GM12878 (cell line): Measurements from ENCODE around the gene ENPP6.

Experiments used
- EZH2 ChIP-seq: IDR thresholded peaks from 2 replicates; pipeline ENCODE4 v1.6.1; 2012; ENCODE audit warnings: low read depth, mild to moderate bottlenecking, control low read depth, inconsistent platforms, low read length, borderline replicate concordance; ENCODE audit not compliant: control insufficient read depth
- FOS ChIP-seq: IDR thresholded peaks from 3 replicates; pipeline ENCODE4 v1.6.1; 2011; ENCODE audit warnings: borderline replicate concordance; ENCODE audit not compliant: insufficient read length; ENCODE audit errors: extremely low read depth
- FOXM1 ChIP-seq: IDR thresholded peaks from 2 replicates; pipeline ENCODE4 v1.6.1; 2012; ENCODE audit warnings: low read depth, mild to moderate bottlenecking, inconsistent platforms, low read length, moderate library complexity
- KDM1A ChIP-seq: fragments of 200-600 bp; sonication (generic); IDR thresholded peaks from 2 replicates; pipeline ENCODE4 v1.6.1; 2016; ENCODE audit warnings: borderline replicate concordance
- NFYB ChIP-seq: IDR thresholded peaks from 2 replicates; pipeline ENCODE4 v1.6.1; 2011; ENCODE audit warnings: low read depth, mild to moderate bottlenecking, low read length, improper control_type of control experiment, moderate library complexity; ENCODE audit not compliant: insufficient read depth
- POLR2A ChIP-seq: IDR thresholded peaks from 2 replicates; pipeline ENCODE4 v1.6.1; 2011; ENCODE audit warnings: low read depth, mild to moderate bottlenecking, low read length
- POLR2AphosphoS5 ChIP-seq: IDR thresholded peaks from 2 replicates; pipeline ENCODE4 v1.6.1; 2011; ENCODE audit warnings: mild to moderate bottlenecking, low read length, inconsistent platforms
- RAD21 ChIP-seq: IDR thresholded peaks from 2 replicates; pipeline ENCODE4 v1.6.1; 2011; ENCODE audit warnings: mild to moderate bottlenecking, low read depth, low read length, moderate library complexity; ENCODE audit not compliant: insufficient read depth
- SIX5 ChIP-seq: IDR thresholded peaks from 2 replicates; pipeline ENCODE4 v1.6.1; 2011; ENCODE audit warnings: mild to moderate bottlenecking, low read depth, low read length, moderate library complexity; ENCODE audit not compliant: severe bottlenecking
- TARDBP ChIP-seq: IDR thresholded peaks from 2 replicates; pipeline ENCODE4 v1.6.1; 2016; ENCODE audit warnings: borderline replicate concordance
- TF ChIP-seq, protein P1 (sequence below), 3 experiments: IDR thresholded peaks in 2 of 3; conservative IDR thresholded peaks in 1 of 3; 2 replicates each; pipeline ENCODE4 v1.5.1; 2011; ENCODE audit warnings: low read depth in 3 of 3, low read length in 3 of 3, mild to moderate bottlenecking in 3 of 3, control low read depth in 2 of 3, moderate library complexity in 2 of 3, inconsistent platforms in 1 of 3, mixed read lengths in 1 of 3; ENCODE audit not compliant: control insufficient read depth in 2 of 3, insufficient read depth in 1 of 3; ENCODE audit errors: extremely low read depth in 1 of 3
- TF ChIP-seq, protein P2 (sequence below): fragments of 150-350 bp; IDR thresholded peaks from 2 replicates; pipeline ENCODE4 v1.6.1; 2016; ENCODE audit warnings: low read depth, low read length
- TF ChIP-seq, protein P3 (sequence below): IDR thresholded peaks from 2 replicates; pipeline ENCODE4 v1.6.1; 2012; ENCODE audit warnings: low read depth, low read length, improper control_type of control experiment

GRCh38 chr4:184232202-184232601 is 14.5 kb upstream of the ENPP6 start:
- no peak for TF ChIP-seq FOXM1
- TF ChIP-seq, protein P1, sequence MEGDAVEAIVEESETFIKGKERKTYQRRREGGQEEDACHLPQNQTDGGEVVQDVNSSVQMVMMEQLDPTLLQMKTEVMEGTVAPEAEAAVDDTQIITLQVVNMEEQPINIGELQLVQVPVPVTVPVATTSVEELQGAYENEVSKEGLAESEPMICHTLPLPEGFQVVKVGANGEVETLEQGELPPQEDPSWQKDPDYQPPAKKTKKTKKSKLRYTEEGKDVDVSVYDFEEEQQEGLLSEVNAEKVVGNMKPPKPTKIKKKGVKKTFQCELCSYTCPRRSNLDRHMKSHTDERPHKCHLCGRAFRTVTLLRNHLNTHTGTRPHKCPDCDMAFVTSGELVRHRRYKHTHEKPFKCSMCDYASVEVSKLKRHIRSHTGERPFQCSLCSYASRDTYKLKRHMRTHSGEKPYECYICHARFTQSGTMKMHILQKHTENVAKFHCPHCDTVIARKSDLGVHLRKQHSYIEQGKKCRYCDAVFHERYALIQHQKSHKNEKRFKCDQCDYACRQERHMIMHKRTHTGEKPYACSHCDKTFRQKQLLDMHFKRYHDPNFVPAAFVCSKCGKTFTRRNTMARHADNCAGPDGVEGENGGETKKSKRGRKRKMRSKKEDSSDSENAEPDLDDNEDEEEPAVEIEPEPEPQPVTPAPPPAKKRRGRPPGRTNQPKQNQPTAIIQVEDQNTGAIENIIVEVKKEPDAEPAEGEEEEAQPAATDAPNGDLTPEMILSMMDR (IDR thresholded peaks at IDR 0.05 in 2 of 3, conservative IDR thresholded peaks at IDR 0.05 in 1 of 3; ENCODE audit: control insufficient read depth in 2 of 3, extremely low read depth in 1 of 3, insufficient read depth in 1 of 3, low read depth in 3 of 3, low read length in 3 of 3): no peak
- TF ChIP-seq SIX5: no peak
- TF ChIP-seq FOS: no peak
- TF ChIP-seq POLR2A: no peak
- TF ChIP-seq RAD21: no peak
- TF ChIP-seq TARDBP: no peak
- TF ChIP-seq, protein P2, sequence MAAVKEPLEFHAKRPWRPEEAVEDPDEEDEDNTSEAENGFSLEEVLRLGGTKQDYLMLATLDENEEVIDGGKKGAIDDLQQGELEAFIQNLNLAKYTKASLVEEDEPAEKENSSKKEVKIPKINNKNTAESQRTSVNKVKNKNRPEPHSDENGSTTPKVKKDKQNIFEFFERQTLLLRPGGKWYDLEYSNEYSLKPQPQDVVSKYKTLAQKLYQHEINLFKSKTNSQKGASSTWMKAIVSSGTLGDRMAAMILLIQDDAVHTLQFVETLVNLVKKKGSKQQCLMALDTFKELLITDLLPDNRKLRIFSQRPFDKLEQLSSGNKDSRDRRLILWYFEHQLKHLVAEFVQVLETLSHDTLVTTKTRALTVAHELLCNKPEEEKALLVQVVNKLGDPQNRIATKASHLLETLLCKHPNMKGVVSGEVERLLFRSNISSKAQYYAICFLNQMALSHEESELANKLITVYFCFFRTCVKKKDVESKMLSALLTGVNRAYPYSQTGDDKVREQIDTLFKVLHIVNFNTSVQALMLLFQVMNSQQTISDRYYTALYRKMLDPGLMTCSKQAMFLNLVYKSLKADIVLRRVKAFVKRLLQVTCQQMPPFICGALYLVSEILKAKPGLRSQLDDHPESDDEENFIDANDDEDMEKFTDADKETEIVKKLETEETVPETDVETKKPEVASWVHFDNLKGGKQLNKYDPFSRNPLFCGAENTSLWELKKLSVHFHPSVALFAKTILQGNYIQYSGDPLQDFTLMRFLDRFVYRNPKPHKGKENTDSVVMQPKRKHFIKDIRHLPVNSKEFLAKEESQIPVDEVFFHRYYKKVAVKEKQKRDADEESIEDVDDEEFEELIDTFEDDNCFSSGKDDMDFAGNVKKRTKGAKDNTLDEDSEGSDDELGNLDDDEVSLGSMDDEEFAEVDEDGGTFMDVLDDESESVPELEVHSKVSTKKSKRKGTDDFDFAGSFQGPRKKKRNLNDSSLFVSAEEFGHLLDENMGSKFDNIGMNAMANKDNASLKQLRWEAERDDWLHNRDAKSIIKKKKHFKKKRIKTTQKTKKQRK: no peak
- TF ChIP-seq EZH2: no peak
- TF ChIP-seq, protein P3, sequence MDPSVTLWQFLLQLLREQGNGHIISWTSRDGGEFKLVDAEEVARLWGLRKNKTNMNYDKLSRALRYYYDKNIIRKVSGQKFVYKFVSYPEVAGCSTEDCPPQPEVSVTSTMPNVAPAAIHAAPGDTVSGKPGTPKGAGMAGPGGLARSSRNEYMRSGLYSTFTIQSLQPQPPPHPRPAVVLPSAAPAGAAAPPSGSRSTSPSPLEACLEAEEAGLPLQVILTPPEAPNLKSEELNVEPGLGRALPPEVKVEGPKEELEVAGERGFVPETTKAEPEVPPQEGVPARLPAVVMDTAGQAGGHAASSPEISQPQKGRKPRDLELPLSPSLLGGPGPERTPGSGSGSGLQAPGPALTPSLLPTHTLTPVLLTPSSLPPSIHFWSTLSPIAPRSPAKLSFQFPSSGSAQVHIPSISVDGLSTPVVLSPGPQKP: no peak
- no peak for TF ChIP-seq NFYB
- TF ChIP-seq KDM1A: no peak
- TF ChIP-seq POLR2AphosphoS5: no peak
